GM21381 (cell line): Measurements from ENCODE around the gene OXGR1.
"Not testable (repeated sequence)": the region's sequence is repeated elsewhere in the genome, so short reads cannot be mapped to it uniquely, and the experiment has no call there.

Source experiments
- ATAC-seq: cut with Tn5 transposase; IDR thresholded peaks from one replicate; pipeline ENCODE4 v1.9.1; 2021; ENCODE audit warnings: mild to moderate bottlenecking, moderate library complexity; ENCODE audit not compliant: unreplicated experiment

The OXGR1 gene

DNA sequence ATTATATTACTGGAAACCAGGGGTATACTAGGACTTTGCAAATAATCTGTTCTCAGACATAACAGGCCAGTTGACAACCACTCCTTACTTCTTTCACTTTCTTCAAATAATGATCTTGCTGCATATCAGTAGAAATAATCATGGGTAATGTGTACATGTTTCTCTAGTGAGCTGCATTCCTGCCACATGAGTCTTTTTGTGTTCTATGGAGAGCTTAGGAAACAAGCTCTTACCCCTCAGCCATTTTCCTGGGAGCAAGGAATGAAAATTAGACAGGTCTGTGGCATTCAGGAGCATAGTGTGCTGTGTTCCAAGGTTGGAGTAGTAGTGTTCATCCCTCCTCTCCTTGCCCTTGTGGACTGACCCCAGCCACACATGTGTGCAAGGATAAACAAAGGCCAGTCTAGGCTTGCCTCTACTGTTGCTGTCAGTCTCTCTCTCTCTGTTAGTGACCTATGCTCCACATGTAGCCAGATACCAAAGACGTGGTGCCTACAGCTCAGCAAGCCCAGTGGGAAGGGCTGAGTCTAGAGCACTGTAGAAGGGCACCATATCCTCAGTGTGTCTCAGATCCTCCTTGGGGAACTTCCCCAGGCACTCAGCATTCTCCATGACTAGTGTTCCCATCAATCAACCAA lies 11.5 kb upstream of the OXGR1 start:
- ATAC-seq: no peak

DNA sequence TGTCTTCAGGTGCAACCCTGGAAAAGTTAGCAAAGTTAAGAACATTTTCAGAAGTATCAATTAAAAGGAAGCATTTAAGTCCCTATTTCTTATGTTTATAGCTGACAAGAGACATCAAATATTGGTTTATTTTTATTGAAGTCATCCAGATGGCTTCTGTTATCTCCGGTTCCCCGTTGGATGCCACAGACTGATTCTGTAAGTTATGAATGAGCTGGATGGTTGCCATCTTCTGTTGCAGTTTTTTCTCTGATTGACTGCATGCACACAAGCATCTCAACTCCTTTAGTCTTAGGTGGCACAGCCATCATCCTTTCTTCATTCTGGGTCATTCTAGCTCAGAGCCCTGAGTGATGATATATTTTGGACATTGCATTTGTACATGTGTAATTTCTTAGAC lies 10.6 kb upstream of the OXGR1 start:
- ATAC-seq: no peak

DNA sequence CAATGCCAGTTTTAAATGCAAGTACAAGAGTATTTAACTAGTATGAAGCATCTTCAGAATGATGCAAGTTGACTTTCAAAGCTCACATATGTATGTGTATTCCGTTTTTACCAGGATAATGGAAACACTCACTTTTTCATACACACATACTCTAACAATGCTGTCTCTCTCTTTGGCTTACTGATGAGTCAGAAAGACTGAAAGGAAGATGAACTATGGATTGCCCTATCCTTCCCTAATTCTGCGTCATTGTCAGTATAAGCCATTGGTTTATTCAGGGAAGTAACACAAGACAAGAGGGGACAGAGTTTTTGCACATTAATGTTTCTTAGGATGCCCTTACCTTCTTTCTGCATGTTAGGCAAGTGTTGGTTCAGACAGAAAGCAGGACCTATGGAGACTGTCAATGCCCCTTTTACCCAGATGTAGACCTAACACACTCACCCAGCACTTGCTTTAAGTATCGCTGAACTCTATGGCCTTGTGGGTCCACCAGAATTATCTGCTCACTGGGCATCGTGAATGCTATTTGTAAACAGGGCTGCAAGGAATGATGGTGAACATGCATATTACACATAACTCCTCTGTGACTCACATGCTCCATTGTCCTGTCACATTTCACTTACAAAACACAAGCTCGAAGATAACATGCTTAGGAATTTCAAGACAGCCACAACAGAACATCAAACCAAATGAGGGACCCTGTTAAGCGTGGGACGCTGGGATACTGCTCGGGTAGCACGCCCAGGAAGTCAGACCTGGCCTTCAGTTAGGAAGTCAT lies 10.0 kb upstream of the OXGR1 start:
- ATAC-seq: no peak

DNA sequence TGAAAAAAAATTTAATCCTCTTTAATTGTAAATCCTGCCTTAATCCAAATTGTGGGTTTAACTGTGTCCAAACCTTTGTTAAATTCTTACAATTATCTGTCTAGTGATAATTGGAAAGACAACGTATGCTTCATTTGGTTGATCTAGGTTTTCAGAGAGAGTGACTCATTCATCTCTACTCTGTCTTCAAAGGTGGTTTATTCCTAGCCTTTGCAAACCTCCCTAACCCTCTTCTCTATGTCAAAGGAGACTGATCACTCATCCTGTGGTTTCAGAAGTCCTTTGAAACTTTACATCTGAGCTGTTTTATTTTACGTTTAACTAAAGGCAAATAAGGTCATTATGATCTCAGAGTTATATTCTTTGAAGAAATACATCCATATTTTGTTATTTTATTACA lies 8.8 kb upstream of the OXGR1 start:
- no peak for ATAC-seq

DNA sequence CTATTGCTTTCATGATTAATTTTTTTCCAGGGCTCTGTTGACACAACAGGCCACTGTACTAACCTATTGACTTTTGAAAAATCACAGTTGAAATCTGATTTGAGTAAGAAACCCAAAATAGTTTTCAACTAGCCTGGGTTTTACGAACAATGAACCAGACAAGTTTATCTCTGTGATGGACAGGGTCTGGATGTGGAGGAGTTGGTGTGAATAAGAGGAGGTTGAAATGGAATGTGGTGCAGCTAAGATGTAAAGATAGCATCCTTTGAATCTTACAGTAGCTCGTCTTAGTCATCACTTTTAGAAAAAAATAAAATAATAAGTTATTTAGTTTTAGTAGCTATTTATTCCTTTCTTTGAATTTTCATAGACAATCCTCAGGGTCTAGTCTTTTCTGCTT lies 8.3 kb upstream of the OXGR1 start:
- no peak for ATAC-seq

DNA sequence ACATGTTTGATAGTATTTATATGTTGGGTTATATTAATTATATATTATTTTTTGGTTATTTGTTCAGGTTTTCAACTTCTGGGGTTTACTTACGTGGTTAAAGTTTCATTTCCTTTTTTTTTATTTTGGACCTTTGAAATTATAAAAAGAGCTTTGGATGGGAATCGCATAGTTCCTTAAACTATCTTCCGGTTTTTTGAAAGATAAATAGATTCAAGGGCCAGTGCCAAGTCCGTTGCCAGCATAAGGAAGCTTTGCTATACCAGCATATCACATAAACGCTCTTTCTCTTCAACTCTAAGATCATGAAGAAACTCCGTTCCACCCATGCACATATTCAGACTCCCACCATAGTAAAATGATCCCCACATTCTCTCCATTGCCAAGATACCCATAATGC lies 7.4 kb upstream of the OXGR1 start:
- no peak for ATAC-seq

DNA sequence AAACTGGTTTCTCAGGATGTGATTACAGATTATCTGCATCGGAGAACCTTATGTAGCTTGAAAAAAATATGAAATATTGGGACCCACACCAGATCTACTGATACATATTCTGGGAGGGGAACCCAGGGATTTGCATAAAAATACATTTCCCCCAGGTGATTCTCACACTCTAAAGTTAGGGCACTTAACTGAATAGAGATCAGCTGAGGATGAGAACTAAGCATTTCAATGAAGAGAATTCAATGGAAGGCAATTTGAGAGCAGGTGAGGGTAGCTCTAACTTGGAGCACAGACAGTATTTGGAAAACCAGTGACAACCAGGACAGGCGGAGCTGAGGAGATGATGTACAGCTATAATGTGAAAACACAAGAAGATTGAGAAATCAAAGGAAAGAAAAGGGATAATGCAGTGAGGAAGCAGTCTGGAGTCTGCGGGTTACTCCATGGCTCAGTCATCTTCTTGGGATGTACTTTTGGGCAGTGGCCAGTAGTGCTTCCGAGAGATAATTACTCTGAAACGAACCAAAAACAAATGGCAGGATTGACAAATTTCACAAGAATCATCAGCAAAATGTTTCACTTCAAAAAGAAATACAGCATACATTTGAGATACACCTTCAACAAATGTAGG lies 6.1 kb upstream of the OXGR1 start:
- no peak for ATAC-seq

DNA sequence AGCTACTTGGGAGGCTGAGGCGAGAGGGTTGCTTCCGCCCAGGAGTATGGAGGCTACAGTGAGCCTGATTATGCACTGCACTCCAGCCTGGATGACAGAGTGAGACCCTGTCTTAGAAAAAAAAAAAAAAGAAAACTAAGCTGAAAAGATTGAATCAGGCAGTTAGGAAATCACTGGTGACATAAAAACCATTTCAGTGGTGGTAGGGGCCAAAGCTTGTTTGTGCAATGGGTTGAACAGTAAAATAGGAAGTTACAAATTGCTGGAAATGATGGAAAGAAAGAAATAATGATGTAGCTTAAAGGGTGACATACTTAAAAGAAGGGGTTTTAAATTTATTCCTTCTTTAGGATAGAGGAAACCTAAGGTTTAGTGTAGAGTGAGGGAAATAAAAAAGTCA lies 4.8 kb upstream of the OXGR1 start:
- no peak for ATAC-seq

DNA sequence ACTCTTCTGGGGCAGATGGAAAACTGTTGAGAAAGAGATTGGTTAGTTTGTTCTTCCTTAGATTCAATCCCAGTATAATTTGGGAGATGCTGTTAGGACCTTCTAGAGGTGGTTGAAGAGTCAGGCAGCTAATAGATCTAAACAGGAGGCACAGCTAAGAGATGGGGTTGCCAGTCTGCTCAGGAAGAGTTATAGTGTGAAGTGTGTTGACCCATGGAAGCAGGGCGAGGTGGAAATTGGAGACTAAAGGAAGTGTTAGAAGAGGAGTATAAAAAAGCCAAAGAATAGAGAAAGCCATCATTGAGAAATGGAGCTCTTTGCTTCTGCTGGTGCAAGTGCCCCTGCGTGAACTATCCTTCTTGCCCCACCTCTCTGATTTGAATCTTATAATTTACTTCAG lies 3.8 kb upstream of the OXGR1 start:
- no peak for ATAC-seq

DNA sequence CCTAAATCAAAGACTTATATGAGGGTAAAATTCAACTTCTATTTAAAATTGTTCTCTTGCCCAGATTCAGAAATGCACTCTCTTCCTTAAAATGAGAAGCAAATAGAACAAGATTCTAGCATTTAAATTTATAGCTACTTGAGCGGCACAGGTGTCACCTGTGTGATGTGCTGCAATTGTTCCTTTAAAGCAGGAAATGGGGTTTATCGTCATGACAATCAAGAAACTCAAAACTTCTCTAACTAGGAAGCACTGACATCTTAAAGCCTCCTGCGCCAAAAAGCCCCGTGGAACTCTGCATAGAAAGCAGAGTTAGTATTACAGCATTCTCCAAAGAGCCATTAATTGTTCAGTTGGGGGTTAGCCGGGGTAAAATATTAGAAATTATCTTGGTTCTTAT lies 2.6 kb upstream of the OXGR1 start:
- no peak for ATAC-seq

DNA sequence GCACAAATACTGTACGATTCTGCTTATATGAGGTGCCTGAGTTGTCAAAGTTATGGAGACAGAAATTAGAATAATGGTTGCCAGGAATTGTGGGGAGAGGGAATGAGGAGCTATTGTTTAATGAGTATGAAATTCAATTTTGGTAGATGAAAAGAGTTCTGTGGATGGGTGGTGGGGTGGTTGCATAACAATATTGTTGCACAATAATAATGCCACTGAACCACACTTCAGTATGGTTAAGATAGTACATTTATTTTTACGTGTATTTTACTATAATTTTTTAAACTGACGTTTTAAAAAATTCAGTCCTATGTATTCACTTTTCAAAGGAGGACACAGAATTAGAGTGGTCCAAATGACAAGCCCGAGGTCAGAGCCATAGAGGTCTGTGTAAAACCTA lies 1.8 kb upstream of the OXGR1 start:
- no peak for ATAC-seq

DNA sequence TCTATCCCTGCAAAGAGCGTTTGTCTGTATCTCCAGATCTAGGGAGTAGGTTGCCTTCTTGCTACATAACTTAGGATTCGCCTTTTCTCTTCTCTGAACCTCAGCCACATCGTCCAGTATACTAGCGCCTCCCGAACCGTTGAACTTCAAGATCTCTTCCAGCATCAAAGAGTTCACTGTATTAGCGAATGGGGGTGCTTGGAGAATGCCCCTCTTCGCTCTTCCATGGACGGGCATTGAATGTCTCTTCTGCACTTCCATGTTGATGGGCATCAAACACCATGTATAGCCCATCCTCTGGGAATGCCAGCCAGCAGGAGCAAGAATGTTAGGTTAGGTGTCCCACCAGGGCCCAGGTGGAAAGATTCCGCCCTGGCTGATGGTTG lies 575 bp upstream of the OXGR1 start:
- no peak for ATAC-seq

DNA sequence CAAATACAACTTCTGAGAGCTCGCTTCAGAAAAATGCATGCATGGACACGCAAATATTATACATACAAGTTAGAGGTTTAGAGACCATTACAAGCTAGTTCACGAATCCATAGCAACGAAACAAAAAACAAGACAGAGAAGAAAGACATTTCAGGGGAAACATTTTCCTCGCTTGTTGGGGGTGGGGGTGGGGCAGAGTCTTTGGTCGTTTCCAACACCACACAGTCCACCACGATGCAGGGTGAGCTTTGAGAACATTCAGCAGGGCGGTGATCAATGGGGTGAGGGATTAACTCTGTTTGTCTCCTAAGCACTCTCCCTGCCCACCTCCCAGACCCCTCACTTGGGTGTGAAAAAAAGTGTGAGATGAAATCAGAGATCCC lies 651 bp downstream of the OXGR1 start:
- no peak for ATAC-seq

DNA sequence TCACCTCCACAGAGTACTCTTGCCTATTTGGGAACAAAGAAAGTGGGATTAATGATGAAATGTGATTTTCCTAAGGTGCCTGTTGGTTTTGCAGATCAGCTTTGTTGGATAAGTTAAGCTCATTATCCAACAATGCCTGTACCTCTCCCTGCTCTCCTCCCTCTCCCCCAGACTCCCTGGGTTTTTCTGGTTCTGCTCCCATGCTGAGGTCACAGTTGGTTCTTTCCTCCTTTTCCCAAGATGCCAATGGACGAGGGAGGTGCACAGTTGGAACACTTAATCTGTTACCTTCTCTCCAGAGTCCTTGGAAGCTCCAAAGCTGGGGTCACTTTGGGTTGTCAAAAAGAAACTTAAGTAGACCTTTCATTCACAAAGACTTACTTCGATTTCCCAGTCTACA lies 1.6 kb downstream of the OXGR1 start:
- ATAC-seq: no peak

DNA sequence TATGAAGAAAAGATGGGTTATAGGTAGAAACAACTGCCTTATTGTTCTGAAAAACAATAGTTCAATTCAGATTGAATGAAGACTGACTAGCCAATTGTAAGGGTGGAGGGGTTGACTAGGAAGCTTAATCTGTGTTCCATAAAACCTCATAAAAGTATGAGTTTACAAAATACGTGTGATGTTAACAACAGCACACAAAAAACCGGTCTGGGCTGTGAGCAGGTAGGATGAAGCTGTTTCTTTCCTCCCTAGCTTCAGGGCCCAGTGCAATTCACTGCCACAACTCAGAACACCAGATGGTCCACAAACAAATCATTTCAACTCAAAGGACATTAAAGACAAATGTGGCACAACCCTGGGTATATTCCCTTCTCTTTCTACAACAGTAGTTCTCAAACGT lies 3.2 kb downstream of the OXGR1 start:
- no peak for ATAC-seq

DNA sequence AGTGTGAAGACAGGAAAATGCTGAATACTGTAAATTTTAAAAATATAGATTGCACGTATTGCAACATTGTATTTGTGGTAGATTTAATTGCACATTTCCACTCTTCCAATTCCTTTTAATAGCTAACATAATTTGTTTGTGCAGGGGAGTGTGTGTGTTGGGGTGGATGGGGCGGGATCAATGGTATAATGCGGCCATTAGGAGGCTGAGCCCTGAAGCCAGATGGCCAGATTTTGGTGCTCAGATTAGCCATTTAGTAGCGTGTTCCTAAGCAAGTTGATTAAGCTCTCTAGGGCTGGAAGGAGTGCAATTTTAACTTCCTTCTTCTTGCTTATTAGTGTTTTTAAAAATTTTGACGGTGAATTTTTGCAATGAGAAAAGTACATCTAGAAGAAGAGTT lies 5.8 kb downstream of the OXGR1 start:
- ATAC-seq: no peak

DNA sequence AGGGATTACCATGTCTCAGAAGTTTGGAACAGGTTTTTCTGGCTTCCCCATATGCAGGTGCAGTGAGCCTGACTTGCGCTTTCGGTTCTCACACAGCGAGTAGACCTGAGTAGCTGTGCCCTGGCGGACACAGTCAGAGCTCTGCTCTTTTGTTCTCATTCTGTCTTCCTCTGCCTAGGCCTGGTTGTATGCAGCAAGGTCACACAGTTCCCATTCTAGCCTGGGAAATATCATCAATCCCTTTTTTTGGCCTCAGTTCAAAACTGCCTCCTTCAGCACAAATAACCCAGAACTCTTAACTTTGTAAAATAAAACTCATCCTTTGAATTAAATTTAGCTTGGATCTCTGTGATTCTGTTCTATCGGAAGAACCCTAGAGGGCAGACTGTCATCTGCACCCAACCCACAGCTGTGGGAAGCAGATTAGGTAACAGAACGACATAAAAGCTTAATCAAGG lies 10.2 kb downstream of the OXGR1 start:
- ATAC-seq: peak; percentile 100

DNA sequence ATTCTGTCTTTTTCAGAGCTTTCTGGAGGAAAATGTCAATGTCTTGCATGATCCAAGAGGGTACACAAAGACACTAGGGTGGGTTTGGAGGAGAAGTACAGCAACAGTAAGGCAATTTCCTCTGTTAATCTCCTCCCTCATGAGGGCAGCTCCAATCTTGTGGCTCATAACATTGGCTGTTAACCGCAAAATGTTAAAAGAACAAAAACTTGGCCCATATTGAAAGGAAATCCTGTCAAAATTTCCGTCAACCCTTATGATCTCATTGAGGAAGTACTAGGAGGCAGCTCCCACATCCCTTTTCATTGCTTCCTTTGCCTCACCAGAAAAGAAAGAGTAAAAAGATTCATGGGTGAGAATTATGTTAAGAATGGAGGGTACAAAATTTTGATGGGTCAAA lies 11.6 kb downstream of the OXGR1 start:
- ATAC-seq: no peak

DNA sequence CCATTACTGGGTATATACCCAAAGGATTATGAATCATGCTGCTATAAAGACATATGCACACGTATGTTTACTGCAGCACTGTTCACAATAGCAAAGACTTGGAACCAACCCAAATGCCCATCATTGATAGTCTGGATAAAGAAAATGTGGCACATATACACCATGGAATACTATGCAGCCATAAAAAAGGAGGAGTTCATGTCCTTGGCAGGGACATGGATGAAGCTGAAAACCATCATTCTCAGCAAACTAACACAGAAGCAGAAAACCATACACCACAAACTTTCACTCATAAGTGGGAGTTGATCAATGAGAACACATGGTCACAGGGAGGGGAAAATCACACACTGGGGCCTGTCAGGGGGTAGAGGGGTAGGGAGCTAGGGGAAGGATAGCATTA lies 14.4 kb downstream of the OXGR1 start:
- not testable (repeated sequence) for ATAC-seq

DNA sequence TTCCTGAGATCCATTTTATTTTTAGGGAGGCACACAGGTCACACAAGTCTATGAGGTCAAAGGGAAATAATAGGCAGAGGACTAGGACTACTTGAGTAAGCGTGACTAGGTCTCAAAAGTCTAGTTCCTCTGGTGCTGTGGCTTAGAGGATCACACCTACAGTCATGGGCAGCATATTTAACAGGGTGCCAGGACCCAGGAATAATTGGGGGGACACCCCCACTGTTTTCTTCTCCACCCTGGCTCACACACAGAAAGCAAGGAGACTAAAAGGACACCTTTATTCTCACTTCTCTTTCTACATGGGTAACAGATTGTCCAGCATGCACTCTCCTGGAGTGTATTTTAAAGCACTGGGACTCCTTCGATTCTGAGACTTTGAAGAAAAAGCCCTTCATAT lies 26.2 kb downstream of the OXGR1 start:
- no peak for ATAC-seq

DNA sequence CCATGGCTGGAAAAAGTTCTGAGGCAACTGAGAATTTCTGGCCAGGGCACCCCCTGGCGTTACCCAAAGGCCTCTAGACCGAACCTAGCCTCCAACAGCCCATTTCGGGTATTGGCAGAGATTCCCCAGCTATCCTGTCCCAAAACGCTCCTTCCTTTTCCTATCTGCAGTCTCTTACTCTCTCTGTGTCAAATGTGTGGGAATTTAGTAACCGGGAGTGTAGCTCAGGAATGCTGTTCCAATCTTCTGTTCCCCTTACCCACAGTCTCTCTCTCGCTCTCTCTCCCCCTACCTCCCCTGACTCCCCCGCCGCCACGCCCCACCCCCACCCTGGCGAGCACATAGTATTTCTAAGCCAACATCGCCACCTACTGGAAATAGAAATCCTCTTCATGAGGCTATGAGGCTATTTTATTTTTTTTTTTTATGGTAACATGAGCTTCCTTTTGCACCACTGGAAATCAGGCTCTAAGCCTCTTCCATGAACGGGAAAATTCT lies 27.0 kb downstream of the OXGR1 start:
- ATAC-seq: no peak

DNA sequence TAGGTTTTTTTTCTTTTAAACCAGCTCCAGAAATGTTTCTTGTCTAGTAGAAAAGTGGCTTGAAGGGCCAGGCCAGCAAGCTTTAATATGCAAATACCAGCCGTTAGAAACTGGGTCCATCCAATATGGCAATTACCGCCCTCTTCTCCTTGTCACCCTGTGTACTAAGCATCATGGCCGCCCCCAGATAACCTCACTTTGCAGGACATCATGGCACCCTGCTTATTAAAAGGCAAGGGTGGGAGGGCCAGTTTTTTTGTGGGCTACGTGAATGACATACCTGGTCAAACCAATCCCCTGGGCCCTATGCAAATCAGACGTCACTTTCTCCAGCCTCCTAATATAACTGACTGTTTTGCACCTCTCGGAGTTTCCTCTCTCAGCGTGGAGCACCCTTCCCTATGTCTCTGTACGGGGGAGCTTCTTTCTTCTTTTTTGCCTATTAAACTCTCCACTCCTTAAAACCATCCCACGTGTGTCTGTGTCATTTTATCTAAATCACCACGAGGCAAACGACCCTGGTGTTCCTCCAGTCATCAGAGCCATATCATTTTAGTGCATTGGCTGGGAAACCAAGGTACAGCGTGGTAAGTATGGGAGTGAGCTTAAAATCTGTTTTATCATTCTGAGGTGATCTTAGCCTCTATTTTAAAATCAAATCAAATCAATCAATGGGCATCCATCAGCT lies 27.7 kb downstream of the OXGR1 start:
- no peak for ATAC-seq
